ENCODE data around the gene PPM1K.
"Not testable (repeated sequence)": the region's sequence is repeated elsewhere in the genome, so short reads cannot be mapped to it uniquely, and the experiment has no call there.

Gene PPM1K

GRCh38 chr4:88284439-88285234, at the start of gene PPM1K:
PPM1K (minus strand) TSS chr4:88284561; CDS start chr4:88278583, 5,978 bp downstream.
- peak; percentile 98 for DNase-seq (ENCODE audit: low spot score)

DNA sequence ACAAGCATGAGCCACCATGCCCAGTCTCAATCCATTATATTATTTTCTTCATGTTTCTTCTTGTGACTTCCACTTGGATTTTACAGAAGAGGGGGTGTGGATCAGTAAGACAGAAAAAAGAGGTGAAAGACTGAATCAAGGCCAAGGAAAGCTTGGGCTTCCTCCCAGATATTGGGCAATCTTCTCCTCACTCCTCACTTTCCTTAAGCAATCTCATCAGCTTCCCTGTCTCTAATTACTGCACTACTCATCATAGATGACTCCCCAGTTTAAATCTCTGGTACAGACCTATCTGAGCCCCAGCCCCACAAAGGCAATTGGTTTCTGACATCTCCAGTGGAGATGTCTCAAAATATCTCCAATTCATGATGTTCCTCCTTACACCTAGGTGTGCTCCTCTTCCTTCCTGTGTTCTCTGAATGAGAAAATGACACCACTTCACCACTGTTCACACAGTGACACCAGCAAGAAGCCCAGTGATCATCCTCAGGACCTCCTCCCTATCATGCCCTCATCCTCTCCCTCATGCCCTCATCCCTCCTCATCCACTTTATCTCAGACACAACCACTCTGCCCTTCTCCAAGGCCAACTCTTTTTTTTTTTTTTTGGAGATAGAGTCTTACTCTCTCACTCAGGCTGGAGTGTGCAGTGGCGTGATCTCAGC, 49.5 kb upstream of the PPM1K start:
- DNase-seq (ENCODE audit: low spot score), result no peak

DNA sequence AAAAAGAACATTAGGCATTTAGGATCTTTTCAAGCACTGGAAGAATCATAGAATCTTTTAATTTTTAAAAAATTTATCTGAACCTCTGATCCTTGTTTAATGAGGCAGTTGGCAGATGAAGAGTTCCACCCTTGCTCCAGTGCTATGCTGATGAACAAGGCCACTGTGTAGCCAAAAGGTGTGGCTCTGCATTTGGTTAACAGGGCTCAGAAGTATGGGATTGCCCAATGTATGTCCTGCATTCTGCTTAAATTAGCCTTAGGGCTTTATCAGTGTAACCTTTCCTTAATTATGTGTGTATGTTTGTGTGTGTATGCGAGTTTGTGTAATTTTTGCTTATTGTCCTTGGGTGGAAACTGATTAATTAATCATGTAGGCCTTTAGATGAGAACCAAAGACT, 43.3 kb upstream of the PPM1K start:
- no peak for DNase-seq (ENCODE audit: low spot score)

DNA sequence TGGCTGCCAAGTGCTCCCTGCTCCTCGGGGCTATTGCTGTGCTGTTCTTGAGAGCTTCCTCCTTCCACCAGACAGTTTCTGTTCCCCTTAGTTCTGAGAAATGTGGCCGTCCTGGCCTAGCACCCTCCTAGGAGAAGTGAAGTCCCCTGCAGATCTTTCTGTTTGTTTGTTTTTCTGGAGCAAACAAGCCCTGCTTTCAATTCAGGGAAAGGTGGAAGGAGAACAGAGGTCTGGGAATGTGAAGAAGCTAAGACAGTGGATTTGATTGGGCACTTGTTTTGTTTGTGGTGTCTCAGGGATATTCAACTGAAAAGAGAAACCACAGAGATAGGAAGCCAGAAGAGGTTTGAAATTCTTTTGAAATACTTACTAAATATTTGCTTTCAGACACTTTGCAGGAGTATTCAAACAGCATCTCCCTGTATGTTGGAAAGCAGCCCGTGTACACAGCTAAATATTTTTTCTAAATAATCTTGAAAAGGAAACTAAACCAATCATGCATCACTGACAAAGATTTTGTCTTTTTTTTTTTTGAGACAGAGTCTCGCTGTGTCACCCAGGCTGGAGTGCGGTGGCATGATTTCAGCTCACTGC, 36.5 kb upstream of the PPM1K start:
- DNase-seq (ENCODE audit: low spot score), result peak; percentile 28

DNA sequence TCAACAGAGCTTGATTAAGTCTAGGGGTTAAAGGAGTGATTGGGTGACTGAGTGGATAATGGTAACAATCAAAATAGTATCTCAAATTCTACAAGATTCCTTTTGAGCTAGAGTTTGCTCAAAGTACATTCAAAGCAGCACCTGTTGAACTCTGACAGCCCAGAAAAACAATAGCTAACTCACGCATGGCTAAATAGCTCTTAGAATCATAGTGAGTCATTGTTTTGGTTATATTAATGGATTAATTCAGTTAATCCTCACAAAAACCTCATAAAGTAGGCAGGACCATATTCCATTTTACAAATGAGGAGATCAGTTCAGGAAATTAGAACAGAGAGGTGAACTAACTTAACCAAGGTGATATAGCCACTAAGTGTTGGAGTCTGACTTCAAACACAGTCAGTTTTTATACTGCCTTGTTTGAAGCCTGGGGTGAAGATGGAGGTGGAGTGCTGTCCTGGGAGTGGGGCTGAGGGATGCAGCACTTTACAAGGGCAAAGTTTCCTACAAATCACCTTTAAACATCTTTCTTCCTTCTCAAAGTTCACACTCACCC, 35.9 kb upstream of the PPM1K start:
- no peak for DNase-seq (ENCODE audit: low spot score)

GRCh38 chr4:88318751-88319350, 34.5 kb upstream of the PPM1K start:
- no peak for DNase-seq (ENCODE audit: low spot score)

- no peak for DNase-seq (ENCODE audit: low spot score)
Observed at GRCh38 chr4:88315460-88316017, 31.2 kb upstream of the PPM1K start.

- DNase-seq (ENCODE audit: low spot score), result not testable (repeated sequence)
Observed at GRCh38 chr4:88313088-88313624, 28.8 kb upstream of the PPM1K start.

DNA sequence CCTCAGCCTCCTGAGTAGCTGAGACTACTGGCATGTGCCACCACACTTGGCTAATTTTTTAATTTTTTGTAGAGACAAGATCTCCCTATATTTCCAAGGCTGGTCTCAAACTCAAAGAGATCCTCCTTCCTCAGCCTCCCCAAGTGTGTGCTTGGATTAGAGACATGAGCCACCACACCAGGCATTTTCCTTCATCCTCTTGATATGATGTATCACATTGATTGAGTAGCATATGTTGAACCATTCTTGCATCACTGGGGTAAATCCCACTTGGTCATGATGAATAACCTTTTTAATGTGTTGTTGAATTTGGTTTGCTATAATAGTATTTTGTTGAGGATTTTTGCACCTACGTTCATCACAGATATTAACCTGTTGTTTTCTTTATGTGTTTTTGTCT, 24.2 kb upstream of the PPM1K start:
- no peak for DNase-seq (ENCODE audit: low spot score)

DNA sequence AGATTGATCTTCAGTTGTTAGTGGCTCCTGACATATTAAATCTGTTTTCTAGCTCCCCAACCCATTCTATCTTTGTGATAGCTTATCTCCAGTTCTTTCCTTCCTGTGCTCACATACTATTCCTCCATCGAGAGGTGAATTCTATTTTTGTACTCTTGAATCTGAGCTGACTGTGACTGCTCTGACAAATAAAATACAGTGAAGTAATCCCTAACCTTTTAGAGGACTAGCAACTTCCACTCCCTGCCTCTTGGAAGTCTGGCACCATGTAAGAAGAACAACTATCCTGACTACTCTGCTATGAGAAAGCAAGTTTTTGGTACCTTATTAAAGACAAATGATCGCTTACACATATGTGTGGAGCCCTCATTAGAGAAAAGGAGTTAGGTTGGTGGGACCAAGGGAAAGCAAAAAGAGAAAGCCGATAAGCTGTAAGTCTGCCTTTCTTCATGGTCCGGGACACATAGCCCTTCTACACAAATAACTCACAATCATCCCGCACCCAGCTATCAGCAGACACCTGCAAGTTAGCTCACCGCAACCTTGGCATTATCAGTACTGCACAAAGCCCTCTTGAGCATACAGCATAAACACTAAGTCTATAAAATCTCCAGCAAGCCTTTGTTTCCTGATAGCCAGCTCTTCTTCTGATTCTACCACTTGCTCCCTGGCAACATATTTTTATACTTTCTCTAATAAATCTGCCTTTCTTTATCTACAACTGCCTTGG, 13.5 kb upstream of the PPM1K start:
- DNase-seq (ENCODE audit: low spot score), result no peak

- no peak for DNase-seq (ENCODE audit: low spot score)
Observed at GRCh38 chr4:88297212-88297516, 12.8 kb upstream of the PPM1K start.

DNA sequence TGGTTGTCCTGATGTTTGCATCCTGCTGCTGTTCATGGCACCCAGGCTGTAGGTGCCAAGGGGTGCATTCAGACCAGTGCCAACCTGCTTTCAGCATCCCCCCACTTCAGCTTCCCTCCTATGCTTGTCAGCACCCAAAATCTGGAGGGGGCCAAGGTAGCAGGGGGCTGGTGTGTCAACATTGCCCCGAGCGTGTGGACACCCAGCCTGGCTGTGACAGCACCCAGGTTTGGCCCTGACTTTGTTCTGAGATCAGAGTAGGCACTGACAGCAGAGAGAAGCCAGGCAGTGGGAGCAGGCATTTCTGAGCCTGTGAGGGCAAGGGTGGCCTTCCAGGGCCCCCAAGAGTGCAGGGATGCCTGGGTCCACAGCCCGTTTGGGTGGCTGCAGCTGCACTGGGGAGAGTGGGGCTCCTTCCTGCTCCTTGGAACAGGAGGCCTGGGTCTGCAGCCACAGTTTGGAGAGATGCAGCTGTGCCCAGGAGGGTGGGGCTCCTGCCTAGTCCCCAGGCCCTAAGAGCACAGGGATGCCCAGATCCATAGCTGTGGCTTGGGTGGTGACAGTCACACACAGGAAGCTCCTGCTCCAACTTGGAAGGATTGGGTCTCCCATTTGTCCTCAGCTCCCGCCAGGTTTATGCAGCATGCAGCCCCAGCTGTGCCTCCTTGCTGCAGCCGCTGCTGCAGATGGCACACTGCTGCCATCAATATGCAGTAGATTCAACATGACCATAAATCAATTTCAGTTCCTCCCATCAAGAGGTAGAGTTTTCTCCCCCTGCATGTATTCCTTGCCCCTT, 12.3 kb upstream of the PPM1K start:
- DNase-seq (ENCODE audit: low spot score), result no peak

GRCh38 chr4:88295656-88296055, 11.3 kb upstream of the PPM1K start:
- DNase-seq (ENCODE audit: low spot score), result no peak

DNA sequence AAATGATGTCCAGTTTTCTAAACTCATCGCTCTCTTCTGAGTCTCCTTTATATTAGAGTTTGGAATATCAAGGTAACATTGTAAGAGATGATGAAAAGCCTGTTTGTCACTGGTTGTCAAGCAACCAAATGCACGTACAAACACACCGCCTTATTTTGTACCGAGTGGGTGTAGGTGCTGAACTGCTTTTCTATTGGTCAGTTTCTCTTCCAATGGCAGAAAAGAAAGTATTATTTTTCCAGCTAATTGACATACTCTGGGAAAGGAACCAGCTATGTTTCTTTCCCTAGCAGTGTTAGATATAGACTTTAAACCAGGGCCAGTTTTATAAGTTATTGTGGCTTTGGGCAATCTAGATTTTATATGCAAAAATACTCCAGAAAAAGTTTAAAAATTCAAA, 6.6 kb upstream of the PPM1K start:
- DNase-seq (ENCODE audit: low spot score), result no peak

DNA sequence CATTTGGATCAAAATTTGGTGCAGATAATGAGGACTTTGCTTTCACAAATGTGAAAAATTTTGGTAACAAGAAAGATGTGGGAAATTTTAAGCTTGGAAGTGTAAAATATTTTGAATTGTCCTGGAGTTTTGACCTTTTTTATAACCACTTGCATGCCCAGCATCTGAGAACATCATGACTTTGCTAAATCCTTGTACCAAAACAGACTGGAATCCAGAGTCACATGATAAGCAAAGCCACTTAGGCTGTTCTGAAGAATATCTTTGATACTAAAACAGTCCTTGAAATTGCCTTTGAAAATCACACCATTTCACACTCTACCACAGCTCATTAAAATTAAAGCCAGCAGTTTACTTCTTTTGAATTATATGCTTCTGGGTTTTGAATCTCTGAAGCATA, 2.5 kb upstream of the PPM1K start:
- DNase-seq (ENCODE audit: low spot score), result no peak

- no peak for DNase-seq (ENCODE audit: low spot score)
Observed at GRCh38 chr4:88285235-88285653, 883 bp upstream of the PPM1K start.

DNA sequence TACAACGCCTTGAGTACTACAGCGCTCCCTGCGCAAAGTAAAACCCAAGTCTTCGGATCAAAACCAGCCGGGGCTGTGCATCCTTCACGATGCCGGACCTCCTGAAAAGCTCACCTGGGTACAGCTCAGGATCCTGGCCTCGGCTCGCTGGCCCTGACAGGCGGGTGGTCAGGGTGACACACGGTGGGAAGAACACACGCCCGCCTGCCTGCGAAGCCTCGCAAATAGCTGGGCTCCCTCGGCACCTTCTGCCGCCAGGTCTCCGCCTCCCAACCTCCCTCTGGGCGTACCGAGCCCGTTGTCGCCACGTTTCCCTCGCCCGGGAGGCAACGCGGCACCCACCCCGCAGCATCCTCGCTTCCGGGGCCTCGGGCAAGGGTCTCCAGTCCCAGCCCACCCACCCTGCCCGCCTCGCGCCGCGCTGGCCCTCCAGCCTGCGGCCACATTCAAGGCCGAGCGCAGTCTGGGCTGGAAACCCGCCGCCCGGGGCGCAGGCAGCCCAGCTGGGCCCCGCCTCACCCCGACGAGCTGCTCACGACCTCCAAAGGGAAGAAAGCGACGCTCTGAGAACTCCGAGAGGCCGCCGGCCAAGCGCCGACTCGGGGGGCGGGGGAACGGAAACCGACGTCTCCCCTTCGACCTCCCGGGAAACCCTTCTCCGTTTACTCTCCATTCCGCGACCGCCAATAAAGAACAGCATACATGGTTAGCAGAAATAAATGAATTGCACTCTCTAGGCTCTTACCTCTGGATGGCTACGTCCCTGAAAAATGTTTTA, 511 bp downstream of the PPM1K start:
- DNase-seq (ENCODE audit: low spot score), result peak; percentile 53

DNA sequence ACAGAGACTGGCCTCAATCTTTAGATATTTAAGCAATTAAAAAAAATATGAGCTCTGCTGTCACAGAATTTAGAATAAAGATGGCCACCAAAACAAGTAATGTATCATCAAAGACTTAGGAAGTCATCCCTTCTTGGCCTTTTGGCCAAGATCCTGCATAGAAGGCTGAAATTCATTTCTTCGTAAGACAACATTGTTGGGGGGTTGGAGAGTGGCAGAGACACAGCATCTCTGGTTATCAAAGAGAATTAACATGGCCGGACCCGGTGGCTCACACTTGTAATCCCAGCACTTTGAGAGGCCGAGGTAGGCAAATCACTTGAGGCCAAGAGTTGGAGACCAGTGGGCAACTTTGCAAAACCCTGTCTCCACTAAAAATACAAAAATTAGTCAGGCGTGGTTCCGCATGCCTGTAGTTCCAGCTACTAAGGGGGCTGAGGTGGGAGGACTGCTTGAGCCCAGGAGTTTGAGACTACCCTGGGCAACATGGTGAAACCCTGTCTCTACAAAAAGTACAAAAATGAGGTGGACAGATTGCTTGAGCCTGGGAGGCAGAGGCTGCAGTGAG, 4.0 kb downstream of the PPM1K start:
- no peak for DNase-seq (ENCODE audit: low spot score)

DNA sequence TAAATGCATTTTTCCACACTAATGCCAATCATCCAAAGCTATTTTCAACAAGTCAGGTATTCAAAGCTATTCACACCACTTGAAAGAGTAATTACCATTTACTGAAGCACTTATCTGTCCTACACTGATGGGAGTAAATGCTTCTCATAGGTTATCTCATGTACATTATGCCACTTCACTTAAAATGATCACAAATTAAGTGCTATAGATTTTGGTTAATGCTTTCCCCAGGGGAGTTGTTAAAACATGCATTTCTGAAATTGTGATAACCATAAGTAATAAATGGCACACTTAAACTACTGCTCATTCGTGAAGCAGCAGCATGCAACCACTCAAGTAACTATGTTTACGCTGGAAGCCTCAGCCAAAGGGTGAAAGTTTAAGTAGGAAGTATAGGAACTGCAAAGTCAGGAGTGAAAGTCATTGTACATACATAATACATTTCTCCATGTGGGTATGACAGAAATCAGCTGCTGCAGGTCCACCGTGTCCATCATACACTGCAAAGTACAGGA, 6.6 kb downstream of the PPM1K start:
- DNase-seq (ENCODE audit: low spot score), result no peak

Measured in CD4-positive, alpha-beta T cell treated with Interleukin-6 at 100 ng/mL for 8 hours (primary cell).